Measurements from ENCODE around the gene LYPD5. TPM values are rescaled to one million over a fixed set of nuclear protein-coding genes. Genes with fewer than 3 reads are reported as not detected.
"Not testable (repeated sequence)": the region's sequence is repeated elsewhere in the genome, so short reads cannot be mapped to it uniquely, and the experiment has no call there.

Gene LYPD5
- total RNA-seq = 1 to 10 TPM in 1 of 2 donors, under 1 TPM in 1; 0.70 to 3.5 TPM
- long read RNA-seq, partial matches to known transcripts = 1 of 6 reads
- long read RNA-seq, other reads (novel, unspliced or antisense) = 0 of 6 reads

- intact Hi-C loops (cut with DNase I, micrococcal nuclease) = no loop called here
- DNase-seq (no peak), ATAC-seq (no peak)
Measured at GRCh38 chr19:43802216-43802951, at the start of gene LYPD5. LYPD5 (minus strand) TSS chr19:43802447; CDS start chr19:43802380, 67 bp downstream.

GRCh38 chr19:43848821-43849220, 46.6 kb upstream of the LYPD5 start:
- ATAC-seq (no peak), DNase-seq (no peak)
- intact Hi-C loops (cut with DNase I, micrococcal nuclease) = loop anchor here in 1 of 2 donors (10.0 kb wide), 1 partner anchor 476 kb away; no protein-coding TSS in a partner anchor

GRCh38 chr19:43847884-43848283, 45.6 kb upstream of the LYPD5 start:
- ATAC-seq = no peak
- no peak for DNase-seq
- intact Hi-C loops (cut with DNase I, micrococcal nuclease) = loop anchor here in 1 of 2 donors (10.0 kb wide), 1 partner anchor 477 kb away; no protein-coding TSS in a partner anchor

GRCh38 chr19:43847246-43847645, 45.0 kb upstream of the LYPD5 start:
- DNase-seq (no peak), ATAC-seq (no peak)
- intact Hi-C loops (cut with DNase I, micrococcal nuclease) = loop anchor here in 1 of 2 donors (10.0 kb wide), 1 partner anchor 478 kb away; no protein-coding TSS in a partner anchor

- ATAC-seq (no peak), DNase-seq (no peak)
- intact Hi-C loops (cut with DNase I, micrococcal nuclease) = loop anchor here in 1 of 2 donors (10.0 kb wide), 1 partner anchor 483 kb away; no protein-coding TSS in a partner anchor
Measured at GRCh38 chr19:43842007-43842406, 39.8 kb upstream of the LYPD5 start.

- DNase-seq (no peak), ATAC-seq (no peak)
- intact Hi-C loops (cut with DNase I, micrococcal nuclease) = no loop called here
Measured at GRCh38 chr19:43839139-43839538, 36.9 kb upstream of the LYPD5 start.

- DNase-seq = peak; percentile 93 to 94
Measured at GRCh38 chr19:43826787-43827754, 24.8 kb upstream of the LYPD5 start, which contains the start of gene ZNF283. ZNF283 (plus strand) TSS chr19:43827321; CDS start chr19:43833505, 6,184 bp downstream.

GRCh38 chr19:43824572-43824971, 22.3 kb upstream of the LYPD5 start:
- ATAC-seq; intact Hi-C loops (cut with DNase I, micrococcal nuclease); DNase-seq: not testable (repeated sequence)

More at GRCh38 chr19:43826787-43827754, 24.8 kb upstream of the LYPD5 start, which contains the start of gene ZNF283:
- intact Hi-C loops (cut with DNase I, micrococcal nuclease) = no loop called here
- peak; percentile 100 for ATAC-seq

GRCh38 chr19:43823856-43824255, 21.6 kb upstream of the LYPD5 start:
- not testable (repeated sequence) for DNase-seq, ATAC-seq

GRCh38 chr19:43820884-43821215, 18.6 kb upstream of the LYPD5 start:
- ATAC-seq = no peak
- intact Hi-C loops (cut with DNase I, micrococcal nuclease) = no loop called here
- DNase-seq = no peak

More at GRCh38 chr19:43823856-43824255, 21.6 kb upstream of the LYPD5 start:
- intact Hi-C loops (cut with DNase I, micrococcal nuclease) = not testable (repeated sequence)

GRCh38 chr19:43820098-43820883, 18.0 kb upstream of the LYPD5 start:
- DNase-seq = peak in 1 of 2 donors; percentile 25
- ATAC-seq = peak; percentile 39
- intact Hi-C loops (cut with DNase I, micrococcal nuclease) = no loop called here

GRCh38 chr19:43818500-43818899, 16.3 kb upstream of the LYPD5 start:
- ATAC-seq (no peak), DNase-seq (no peak)
- intact Hi-C loops (cut with DNase I, micrococcal nuclease) = no loop called here

- ATAC-seq; DNase-seq; intact Hi-C loops (cut with DNase I, micrococcal nuclease): not testable (repeated sequence)
Measured at GRCh38 chr19:43817454-43817853, 15.2 kb upstream of the LYPD5 start.

- no peak for DNase-seq
- intact Hi-C loops (cut with DNase I, micrococcal nuclease) = no loop called here
- ATAC-seq = no peak
Measured at GRCh38 chr19:43814663-43815352, 12.6 kb upstream of the LYPD5 start.

- DNase-seq = no peak
- no peak for ATAC-seq
- intact Hi-C loops (cut with DNase I, micrococcal nuclease) = no loop called here
Measured at GRCh38 chr19:43812688-43813087, 10.4 kb upstream of the LYPD5 start.

- DNase-seq (no peak), ATAC-seq (no peak)
- intact Hi-C loops (cut with DNase I, micrococcal nuclease) = no loop called here
Measured at GRCh38 chr19:43812259-43812658, 10.0 kb upstream of the LYPD5 start.

- ATAC-seq = no peak
- intact Hi-C loops (cut with DNase I, micrococcal nuclease) = no loop called here
- DNase-seq = no peak
Measured at GRCh38 chr19:43811837-43812236, 9.6 kb upstream of the LYPD5 start.
